ENCODE measurements around the gene ARHGAP36. TPM values are rescaled to one million over a fixed set of nuclear protein-coding genes. Genes with fewer than 3 reads are reported as not detected.

Gene ARHGAP36
- total and polyA plus RNA-seq, 9 of the 15 experiments (the other 6 are each of a cell fraction or from before 2014, with no cell fraction given) = not detected

DNA sequence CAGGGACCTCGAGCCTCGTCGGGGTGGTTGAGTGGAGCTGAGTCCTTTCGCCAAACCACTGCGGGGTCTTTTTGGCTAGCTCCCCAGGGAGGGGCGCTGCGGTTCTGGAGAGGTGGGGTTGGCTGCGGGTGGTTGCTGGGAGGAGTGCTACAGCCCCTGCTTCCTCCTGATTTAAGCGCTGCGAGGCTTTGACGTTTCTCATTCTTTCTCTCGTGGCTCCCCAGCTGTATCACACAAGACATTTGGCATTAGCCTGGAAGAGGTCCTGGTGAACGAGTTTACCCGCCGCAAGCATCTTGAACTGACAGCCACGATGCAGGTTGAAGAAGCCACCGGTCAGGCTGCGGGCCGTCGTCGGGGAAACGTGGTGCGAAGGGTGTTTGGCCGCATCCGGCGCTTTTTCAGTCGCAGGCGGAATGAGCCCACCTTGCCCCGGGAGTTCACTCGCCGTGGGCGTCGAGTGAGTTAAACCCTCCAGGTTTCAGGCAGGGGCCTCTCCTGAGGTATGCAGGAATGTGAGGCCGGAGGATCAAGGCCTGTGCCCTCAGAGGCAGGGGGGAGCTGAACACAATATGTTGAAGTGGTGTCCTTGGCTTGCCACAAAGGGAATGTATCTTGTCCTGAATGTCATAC lies 25.5 kb downstream of the ARHGAP36 start:
- peaks cover 0 to 27% of the 10 kb centered on the region in 2 experiments; a peak in 3 of 5 replicates for H3K27me3 ChIP-seq (ENCODE audit: control insufficient read depth in 2 of 2, insufficient read depth in 2 of 2, low read length in 2 of 2)
- H3K9me3 ChIP-seq (replicated peaks; ENCODE audit: control insufficient read depth, insufficient read depth, low read depth, low read length) = no peaks in the 10 kb centered on the region
- no peak for FAIRE-seq
- no peak for ATAC-seq
- DNase-seq (ENCODE audit: extremely low read depth in 1 of 4, low spot score in 3 of 4) = no peak
- H3K9ac ChIP-seq (ENCODE audit: insufficient read depth in 1 of 2, low read depth in 2 of 2, low read length in 2 of 2) = no peak overlapping the region
- H4K20me1 ChIP-seq (replicated peaks; ENCODE audit: control insufficient read depth, insufficient read depth, low read length) = no peaks in the 10 kb centered on the region
- H3K4me3 ChIP-seq = no peak overlapping the region
- peaks cover 0 to 10% of the 10 kb centered on the region in 2 experiments; a peak in 2 of 5 replicates for H3K4me1 ChIP-seq (replicated peaks in 1 of 2; ENCODE audit: control insufficient read depth in 2 of 2, insufficient read depth in 2 of 2, low read length in 2 of 2)
- in situ Hi-C loops (cut with MboI) = no loop called here
- POLR2A ChIA-PET = interaction anchor here (0.6 kb wide), 1 partner anchor 164 kb away, joined by 3 read pairs; no protein-coding TSS in a partner anchor
- CTCF ChIA-PET (ENCODE audit: low intra/inter-chr PET ratio) = no interaction called here
- no peak overlapping the region for H3K27ac ChIP-seq (ENCODE audit: extremely low read depth, low read depth, low read length)
- intact Hi-C loops (cut with micrococcal nuclease) = no loop called here
- no peaks in the 10 kb centered on the region for H3K79me2 ChIP-seq (ENCODE audit: control insufficient read depth, insufficient read depth, low read length)
- no peaks in the 10 kb centered on the region for H3K9me1 ChIP-seq (ENCODE audit: control insufficient read depth, insufficient read depth, low read length)
- no TSS peak for BruUV-seq (replicated peaks)
- no peak overlapping the region for H2AFZ ChIP-seq (ENCODE audit: low read depth, low read length)
- H3K36me3 ChIP-seq (ENCODE audit: control insufficient read depth, insufficient read depth, low read length) = no peaks in the 10 kb centered on the region
- 6% methylated on average over 26 of the region's 34 CpGs for WGBS (ENCODE audit: insufficient coverage, low coverage, missing lambda C conversion rate)
- no peak overlapping the region for H3K4me2 ChIP-seq (ENCODE audit: insufficient read depth, low read length)
- TF ChIP-seq, protein P1, sequence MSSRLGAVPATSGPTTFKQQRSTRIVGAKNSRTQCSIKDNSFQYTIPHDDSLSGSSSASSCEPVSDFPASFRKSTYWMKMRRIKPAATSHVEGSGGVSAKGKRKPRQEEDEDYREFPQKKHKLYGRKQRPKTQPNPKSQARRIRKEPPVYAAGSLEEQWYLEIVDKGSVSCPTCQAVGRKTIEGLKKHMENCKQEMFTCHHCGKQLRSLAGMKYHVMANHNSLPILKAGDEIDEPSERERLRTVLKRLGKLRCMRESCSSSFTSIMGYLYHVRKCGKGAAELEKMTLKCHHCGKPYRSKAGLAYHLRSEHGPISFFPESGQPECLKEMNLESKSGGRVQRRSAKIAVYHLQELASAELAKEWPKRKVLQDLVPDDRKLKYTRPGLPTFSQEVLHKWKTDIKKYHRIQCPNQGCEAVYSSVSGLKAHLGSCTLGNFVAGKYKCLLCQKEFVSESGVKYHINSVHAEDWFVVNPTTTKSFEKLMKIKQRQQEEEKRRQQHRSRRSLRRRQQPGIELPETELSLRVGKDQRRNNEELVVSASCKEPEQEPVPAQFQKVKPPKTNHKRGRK (tag; IDR thresholded peaks at IDR 0.05) = no peak
- no peak for TF ChIP-seq POLR2AphosphoS2 (IDR thresholded peaks at IDR 0.05; ENCODE audit: low read length)
- TF ChIP-seq, protein P2, sequence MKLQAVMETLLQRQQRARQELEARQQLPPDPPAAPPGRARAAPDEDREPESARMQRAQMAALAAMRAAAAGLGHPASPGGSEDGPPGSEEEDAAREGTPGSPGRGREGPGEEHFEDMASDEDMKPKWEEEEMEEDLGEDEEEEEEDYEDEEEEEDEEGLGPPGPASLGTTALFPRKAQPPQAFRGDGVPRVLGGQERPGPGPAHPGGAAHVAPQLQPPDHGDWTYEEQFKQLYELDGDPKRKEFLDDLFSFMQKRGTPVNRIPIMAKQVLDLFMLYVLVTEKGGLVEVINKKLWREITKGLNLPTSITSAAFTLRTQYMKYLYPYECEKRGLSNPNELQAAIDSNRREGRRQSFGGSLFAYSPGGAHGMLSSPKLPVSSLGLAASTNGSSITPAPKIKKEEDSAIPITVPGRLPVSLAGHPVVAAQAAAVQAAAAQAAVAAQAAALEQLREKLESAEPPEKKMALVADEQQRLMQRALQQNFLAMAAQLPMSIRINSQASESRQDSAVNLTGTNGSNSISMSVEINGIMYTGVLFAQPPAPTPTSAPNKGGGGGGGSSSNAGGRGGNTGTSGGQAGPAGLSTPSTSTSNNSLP (IDR thresholded peaks at IDR 0.05; ENCODE audit: borderline replicate concordance, low read depth, low read length) = no peak
- TF ChIP-seq BRCA1 (IDR thresholded peaks at IDR 0.05) = no peak
- no peak for TF ChIP-seq BRCA1 (CRISPR knock-in tag; IDR thresholded peaks at IDR 0.05)
- TF ChIP-seq POLR2AphosphoS5 (IDR thresholded peaks at IDR 0.05; ENCODE audit: control insufficient read depth, insufficient read depth, low read depth, low read length) = no peak
- TF ChIP-seq, protein P3, sequence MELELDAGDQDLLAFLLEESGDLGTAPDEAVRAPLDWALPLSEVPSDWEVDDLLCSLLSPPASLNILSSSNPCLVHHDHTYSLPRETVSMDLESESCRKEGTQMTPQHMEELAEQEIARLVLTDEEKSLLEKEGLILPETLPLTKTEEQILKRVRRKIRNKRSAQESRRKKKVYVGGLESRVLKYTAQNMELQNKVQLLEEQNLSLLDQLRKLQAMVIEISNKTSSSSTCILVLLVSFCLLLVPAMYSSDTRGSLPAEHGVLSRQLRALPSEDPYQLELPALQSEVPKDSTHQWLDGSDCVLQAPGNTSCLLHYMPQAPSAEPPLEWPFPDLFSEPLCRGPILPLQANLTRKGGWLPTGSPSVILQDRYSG (tag; conservative IDR thresholded peaks at IDR 0.05; ENCODE audit: low read depth) = no peak
- TF ChIP-seq PHTF2 (CRISPR knock-in tag; IDR thresholded peaks at IDR 0.05) = no peak
- TF ChIP-seq ZNF282 (CRISPR knock-in tag; IDR thresholded peaks at IDR 0.05) = no peak
- no peak for TF ChIP-seq HNRNPL (IDR thresholded peaks at IDR 0.05; ENCODE audit: low read depth, low read length)
- TF ChIP-seq MYC (IDR thresholded peaks at IDR 0.05; ENCODE audit: low read depth, low read length) = no peak
- no peak for TF ChIP-seq MYC (CRISPR knock-in tag; IDR thresholded peaks at IDR 0.05; ENCODE audit: borderline replicate concordance, low read depth)
- TF ChIP-seq, protein P4, sequence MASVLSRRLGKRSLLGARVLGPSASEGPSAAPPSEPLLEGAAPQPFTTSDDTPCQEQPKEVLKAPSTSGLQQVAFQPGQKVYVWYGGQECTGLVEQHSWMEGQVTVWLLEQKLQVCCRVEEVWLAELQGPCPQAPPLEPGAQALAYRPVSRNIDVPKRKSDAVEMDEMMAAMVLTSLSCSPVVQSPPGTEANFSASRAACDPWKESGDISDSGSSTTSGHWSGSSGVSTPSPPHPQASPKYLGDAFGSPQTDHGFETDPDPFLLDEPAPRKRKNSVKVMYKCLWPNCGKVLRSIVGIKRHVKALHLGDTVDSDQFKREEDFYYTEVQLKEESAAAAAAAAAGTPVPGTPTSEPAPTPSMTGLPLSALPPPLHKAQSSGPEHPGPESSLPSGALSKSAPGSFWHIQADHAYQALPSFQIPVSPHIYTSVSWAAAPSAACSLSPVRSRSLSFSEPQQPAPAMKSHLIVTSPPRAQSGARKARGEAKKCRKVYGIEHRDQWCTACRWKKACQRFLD (CRISPR knock-in tag; IDR thresholded peaks at IDR 0.05) = no peak
- no peak for TF ChIP-seq CSDE1 (IDR thresholded peaks at IDR 0.05)
- TF ChIP-seq, protein P5, sequence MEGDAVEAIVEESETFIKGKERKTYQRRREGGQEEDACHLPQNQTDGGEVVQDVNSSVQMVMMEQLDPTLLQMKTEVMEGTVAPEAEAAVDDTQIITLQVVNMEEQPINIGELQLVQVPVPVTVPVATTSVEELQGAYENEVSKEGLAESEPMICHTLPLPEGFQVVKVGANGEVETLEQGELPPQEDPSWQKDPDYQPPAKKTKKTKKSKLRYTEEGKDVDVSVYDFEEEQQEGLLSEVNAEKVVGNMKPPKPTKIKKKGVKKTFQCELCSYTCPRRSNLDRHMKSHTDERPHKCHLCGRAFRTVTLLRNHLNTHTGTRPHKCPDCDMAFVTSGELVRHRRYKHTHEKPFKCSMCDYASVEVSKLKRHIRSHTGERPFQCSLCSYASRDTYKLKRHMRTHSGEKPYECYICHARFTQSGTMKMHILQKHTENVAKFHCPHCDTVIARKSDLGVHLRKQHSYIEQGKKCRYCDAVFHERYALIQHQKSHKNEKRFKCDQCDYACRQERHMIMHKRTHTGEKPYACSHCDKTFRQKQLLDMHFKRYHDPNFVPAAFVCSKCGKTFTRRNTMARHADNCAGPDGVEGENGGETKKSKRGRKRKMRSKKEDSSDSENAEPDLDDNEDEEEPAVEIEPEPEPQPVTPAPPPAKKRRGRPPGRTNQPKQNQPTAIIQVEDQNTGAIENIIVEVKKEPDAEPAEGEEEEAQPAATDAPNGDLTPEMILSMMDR (IDR thresholded peaks at IDR 0.05 in 2 of 3, conservative IDR thresholded peaks at IDR 0.05 in 1 of 3; ENCODE audit: insufficient read depth in 2 of 3, low read depth in 1 of 3, low read length in 3 of 3) = no peak

Data from K562 (cell line).